ENCODE results near the gene SF3B3. TPM values are rescaled to one million over a fixed set of nuclear protein-coding genes. Genes with fewer than 3 reads are reported as not detected.

Gene SF3B3
- total and polyA plus RNA-seq, 10 donors: 70.3 to 256 (median 103) TPM

- no peak for DNase-seq
- peaks cover 4 to 100% (median 99%) of the 10 kb centered on the region in 6 donors for H3K36me3 ChIP-seq
- H3K4me3 ChIP-seq: no peak overlapping the region
- no peaks in the 10 kb centered on the region for H3K9me3 ChIP-seq
- WGBS, 5 donors: 55 to 73% (median 66%) methylated on average over 3 of the region's 3 CpGs
- intact Hi-C loops (cut with DNase I; ENCODE audit: low total_unique reads): no loop called here
- H3K27ac ChIP-seq: no peak overlapping the region
- no peak for TF ChIP-seq POLR2AphosphoS5 (IDR thresholded peaks at IDR 0.05)
- no peak for TF ChIP-seq CTCF (IDR thresholded peaks at IDR 0.05 in 8 of 11, conservative IDR thresholded peaks at IDR 0.05 in 3 of 11)
- no peak for TF ChIP-seq POLR2A (IDR thresholded peaks at IDR 0.05)
- peaks cover 0 to 22% (median 0%) of the 10 kb centered on the region in 6 donors for H3K4me1 ChIP-seq
- H3K27me3 ChIP-seq (replicated peaks in 1 of 7): no peaks in the 10 kb centered on the region
Observed at GRCh38 chr16:70540994-70541393, 17.4 kb downstream of the SF3B3 start.

- intact Hi-C loops (cut with DNase I; ENCODE audit: low total_unique reads): no loop called here
Observed at GRCh38 chr16:70544548-70544947, 20.9 kb downstream of the SF3B3 start.

GRCh38 chr16:70548936-70549335 lies 25.3 kb downstream of the SF3B3 start:
- Histone ChIP-seq H3K9me3 (no peaks in the 10 kb centered on the region), H3K27me3 (replicated peaks in 1 of 7) (no peaks in the 10 kb centered on the region), H3K36me3 (peaks cover 8 to 100% (median 99%) of the 10 kb centered on the region in 6 donors), H3K27ac (no peak overlapping the region), H3K4me3 (no peak overlapping the region), H3K4me1 (peaks cover 0 to 10% (median 0%) of the 10 kb centered on the region in 6 donors)
- TF ChIP-seq CTCF (IDR thresholded peaks at IDR 0.05 in 8 of 11, conservative IDR thresholded peaks at IDR 0.05 in 3 of 11) (no peak), POLR2AphosphoS5 (IDR thresholded peaks at IDR 0.05) (no peak), POLR2A (IDR thresholded peaks at IDR 0.05) (no peak)
- intact Hi-C loops (cut with DNase I; ENCODE audit: low total_unique reads): no loop called here
- DNase-seq: no peak
- 81 to 93% (median 88%) methylated on average over 2 of the region's 2 CpGs for WGBS, 5 donors

More at GRCh38 chr16:70544548-70544947, 20.9 kb downstream of the SF3B3 start:
- Histone ChIP-seq H3K27me3 (replicated peaks in 1 of 7) (no peaks in the 10 kb centered on the region), H3K9me3 (no peaks in the 10 kb centered on the region), H3K4me3 (no peak overlapping the region), H3K36me3 (peaks cover 8 to 100% (median 99%) of the 10 kb centered on the region in 6 donors), H3K4me1 (peaks cover 0 to 10% (median 0%) of the 10 kb centered on the region in 6 donors), H3K27ac (no peak overlapping the region)
- WGBS, 5 donors: 83 to 96% (median 88%) methylated on average over 1 of the region's 1 CpG
- TF ChIP-seq CTCF (IDR thresholded peaks at IDR 0.05 in 8 of 11, conservative IDR thresholded peaks at IDR 0.05 in 3 of 11) (no peak), POLR2AphosphoS5 (IDR thresholded peaks at IDR 0.05) (no peak), POLR2A (IDR thresholded peaks at IDR 0.05) (no peak)
- no peak for DNase-seq

GRCh38 chr16:70550082-70550481 lies 26.5 kb downstream of the SF3B3 start:
- peaks cover 0 to 10% (median 0%) of the 10 kb centered on the region in 6 donors for H3K4me1 ChIP-seq
- H3K9me3 ChIP-seq: no peaks in the 10 kb centered on the region
- peaks cover 9 to 100% (median 99%) of the 10 kb centered on the region in 6 donors for H3K36me3 ChIP-seq
- 0 to 88% (median 62%) methylated on average over 1 of the region's 1 CpG for WGBS, 5 donors
- no peak for TF ChIP-seq POLR2AphosphoS5 (IDR thresholded peaks at IDR 0.05)
- no peak for TF ChIP-seq CTCF (IDR thresholded peaks at IDR 0.05 in 8 of 11, conservative IDR thresholded peaks at IDR 0.05 in 3 of 11)
- no peak for TF ChIP-seq POLR2A (IDR thresholded peaks at IDR 0.05)
- DNase-seq: no peak
- no peaks in the 10 kb centered on the region for H3K27me3 ChIP-seq (replicated peaks in 1 of 7)
- H3K4me3 ChIP-seq: no peak overlapping the region
- intact Hi-C loops (cut with DNase I; ENCODE audit: low total_unique reads): no loop called here
- H3K27ac ChIP-seq: no peak overlapping the region

Measured in spleen (tissue), 11 donors.